WTC11 (cell line): ENCODE results near the gene ATXN7.

ENCODE experiments used
- CREM ChIP-seq: sonication (generic); formaldehyde crosslinking; IDR thresholded peaks from 2 replicates; pipeline ENCODE4 v1.8.1; 2022; ENCODE audit warnings: mild to moderate bottlenecking, missing genetic modification reagents, moderate library complexity
- CTCF ChIP-seq: fragments of 200-600 bp; IDR thresholded peaks from 2 replicates; pipeline ENCODE4 v1.8.0; 2022; ENCODE audit warnings: antibody characterized with exemption
- E2F1 ChIP-seq: sonication (generic); formaldehyde crosslinking; IDR thresholded peaks from 2 replicates; pipeline ENCODE4 v1.8.0; 2022; ENCODE audit warnings: mild to moderate bottlenecking, missing genetic modification reagents
- IRF2 ChIP-seq: sonication (generic); formaldehyde crosslinking; IDR thresholded peaks from 2 replicates; pipeline ENCODE4 v1.8.0; 2022; ENCODE audit warnings: low read depth, missing genetic modification reagents, borderline replicate concordance
- MAX ChIP-seq: sonication (generic); formaldehyde crosslinking; IDR thresholded peaks from 2 replicates; pipeline ENCODE4 v1.8.0; 2022; ENCODE audit warnings: mild to moderate bottlenecking, missing genetic modification reagents

- no peak for TF ChIP-seq CREM (CRISPR knock-in tag)
- TF ChIP-seq E2F1 (CRISPR knock-in tag), result no peak
- TF ChIP-seq CTCF, result no peak
- TF ChIP-seq MAX (CRISPR knock-in tag), result no peak
- no peak for TF ChIP-seq IRF2 (CRISPR knock-in tag)
Observed at GRCh38 chr3:63914312-63914711, 50.6 kb downstream of the ATXN7 start.
